T follicular helper cell (primary cell): ENCODE measurements around the gene GCAT.

Experiments
- DNase-seq: peaks from one replicate; pipeline ENCODE4 v3.0.0-alpha.2; 2020; ENCODE audit warnings: low read depth
- total RNA-seq, 2 experiments: gene quantifications; one replicate each; lab custom pipeline; 2026; lab: John Stamatoyannopoulos, UW

Gene GCAT
- 0.78 to 3.6 reads per million in 2 experiments for total RNA-seq

GRCh38 chr22:37807410-37808293, at the start of gene GCAT:
TSS of gene GCAT (plus strand) at chr22:37807934. CDS start at chr22:37807968, 34 bp downstream.
- DNase-seq: peak; percentile 71

- DNase-seq: no peak
Observed at GRCh38 chr22:37758694-37759093, 49.0 kb upstream of the GCAT start.

- DNase-seq: no peak
Observed at GRCh38 chr22:37759281-37759680, 48.5 kb upstream of the GCAT start.

GRCh38 chr22:37760152-37760551, 47.6 kb upstream of the GCAT start:
- DNase-seq: no peak

GRCh38 chr22:37762389-37762836, 45.3 kb upstream of the GCAT start:
- DNase-seq: no peak

- no peak for DNase-seq
Observed at GRCh38 chr22:37763012-37763411, 44.7 kb upstream of the GCAT start.

GRCh38 chr22:37763652-37764051, 44.1 kb upstream of the GCAT start:
- DNase-seq: no peak

- DNase-seq: no peak
Observed at GRCh38 chr22:37764622-37765021, 43.1 kb upstream of the GCAT start.

GRCh38 chr22:37765498-37765897, 42.2 kb upstream of the GCAT start:
- no peak for DNase-seq

GRCh38 chr22:37765953-37766576, 41.7 kb upstream of the GCAT start:
- DNase-seq: no peak

- DNase-seq: no peak
Observed at GRCh38 chr22:37768273-37768672, 39.5 kb upstream of the GCAT start.

- no peak for DNase-seq
Observed at GRCh38 chr22:37769056-37769455, 38.7 kb upstream of the GCAT start.

- DNase-seq: no peak
Observed at GRCh38 chr22:37771081-37771480, 36.7 kb upstream of the GCAT start.

- DNase-seq: no peak
Observed at GRCh38 chr22:37771702-37772427, 35.9 kb upstream of the GCAT start.

GRCh38 chr22:37774728-37775127, 33.0 kb upstream of the GCAT start:
- DNase-seq: no peak

- no peak for DNase-seq
Observed at GRCh38 chr22:37775785-37776638, 31.7 kb upstream of the GCAT start.

GRCh38 chr22:37776639-37777005, 31.1 kb upstream of the GCAT start:
- no peak for DNase-seq

- no peak for DNase-seq
Observed at GRCh38 chr22:37777122-37777687, 30.5 kb upstream of the GCAT start.

- no peak for DNase-seq
Observed at GRCh38 chr22:37778370-37779009, 29.2 kb upstream of the GCAT start.

GRCh38 chr22:37781434-37782059, 26.2 kb upstream of the GCAT start:
- DNase-seq: no peak
